Upper lobe of left lung (tissue), 6 donors: ENCODE results near the gene PDE7B. TPM values are rescaled to one million over a fixed set of nuclear protein-coding genes. Genes with fewer than 3 reads are reported as not detected.

Source experiments
- ATAC-seq, 2 donors: fragments of 200-7000 bp; cut with Tn5 transposase; one replicate each; pipeline ENCODE4 v1.9.1; 2022; ENCODE audit warnings: mild to moderate bottlenecking in 2 of 2, moderate library complexity in 2 of 2; ENCODE audit not compliant: low FRiP score in 2 of 2
- DNase-seq, 2 donors: peaks; one replicate each; pipeline ENCODE4 v3.0.0-alpha.2; 2019 to 2020
- H3K27ac ChIP-seq, 4 donors: fragments of 200-600 bp; sonication (generic); one replicate each; pipeline ENCODE4 v1.5.1; 2016 to 2019
- H3K27me3 ChIP-seq, 4 donors: fragments of 200-600 bp; sonication (generic); one replicate each; pipeline ENCODE4 v1.5.1; 2017 to 2019
- H3K36me3 ChIP-seq, 4 donors: fragments of 200-600 bp; sonication (generic); one replicate each; pipeline ENCODE4 v1.5.1; 2016 to 2019
- H3K4me1 ChIP-seq, 4 donors: fragments of 200-600 bp; sonication (generic); one replicate each; pipeline ENCODE4 v1.5.1; 2018 to 2019
- H3K4me3 ChIP-seq, 4 donors: fragments of 200-600 bp; sonication (generic); one replicate each; pipeline ENCODE4 v1.5.1; 2017 to 2019; ENCODE audit warnings: mild to moderate bottlenecking in 2 of 4, moderate library complexity in 1 of 4
- H3K9me3 ChIP-seq, 4 donors: fragments of 200-600 bp; sonication (generic); one replicate each; pipeline ENCODE4 v1.5.1; 2018 to 2019
- CTCF ChIP-seq, 6 experiments: fragments of 450-650 bp in 4 of 6; fragments of 200-600 bp in 2 of 6; sonication (generic) in 2 of 6; IDR thresholded peaks; one replicate each; pipeline ENCODE4 v1.5.1; 2016 to 2019; ENCODE audit warnings: antibody characterized with exemption in 6 of 6
- EP300 ChIP-seq, 4 donors: sonication (generic); formaldehyde crosslinking; IDR thresholded peaks; one replicate each; pipeline ENCODE4 v1.5.1; 2017; ENCODE audit warnings: antibody characterized with exemption in 4 of 4, control low read depth in 2 of 4
- POLR2A ChIP-seq, 4 donors: fragments of 450-650 bp; IDR thresholded peaks; one replicate each; pipeline ENCODE4 v1.5.1; 2016 to 2017; ENCODE audit warnings: antibody characterized with exemption in 4 of 4, mild to moderate bottlenecking in 2 of 4
- POLR2AphosphoS5 ChIP-seq, 2 donors: sonication (generic); formaldehyde crosslinking; IDR thresholded peaks; one replicate each; pipeline ENCODE4 v1.5.1; 2017; ENCODE audit warnings: antibody characterized with exemption in 2 of 2
- WGBS, 2 donors: methylation state at CpG; one replicate each; pipeline ENCODE4 v1.1.5; 2017 to 2018; 5-methylcytosine and 5-hydroxymethylcytosine counted together
- total RNA-seq, 6 donors: library from RNA; depleted of rRNA in 4 of 6; stranded (reverse); fragments of >200 nt in 4 of 6; gene quantifications; one replicate each; pipeline versions ENCODE4 v1.1.0 to v1.2.1, GENCODE V29; 2016 to 2021
- donor health status: DM: no; HTN: no; CAD: no; lungs with moderate emphysema.
- donor health status: DM: no; HTN: yes; CAD: no; lungs with severe emphysema.

The PDE7B gene
- total RNA-seq, 6 donors from 2014 or later: 1.0 to 4.4 (median 2.6) TPM

GRCh38 chr6:135944120-135944519, 92.6 kb downstream of the PDE7B start:
- Histone ChIP-seq H3K4me1 (no peaks in the 10 kb centered on the region), H3K27me3 (no peaks in the 10 kb centered on the region), H3K36me3 (no peaks in the 10 kb centered on the region), H3K27ac (no peak overlapping the region), H3K9me3 (no peaks in the 10 kb centered on the region), H3K4me3 (no peak overlapping the region)
- ATAC-seq: no peak
- no peak for TF ChIP-seq CTCF (IDR thresholded peaks at IDR 0.05)
- no peak for TF ChIP-seq POLR2A (IDR thresholded peaks at IDR 0.05)
- TF ChIP-seq POLR2AphosphoS5 (IDR thresholded peaks at IDR 0.05): no peak
- no peak for TF ChIP-seq EP300 (IDR thresholded peaks at IDR 0.05)
- WGBS, 2 donors: 80 to 93% methylated on average over 6 of the region's 6 CpGs
- no peak for DNase-seq

GRCh38 chr6:135946674-135947073, 95.2 kb downstream of the PDE7B start:
- 65 to 78% methylated on average over 3 of the region's 3 CpGs for WGBS, 2 donors
- Histone ChIP-seq H3K9me3 (no peaks in the 10 kb centered on the region), H3K27ac (no peak overlapping the region), H3K27me3 (no peaks in the 10 kb centered on the region), H3K4me1 (no peaks in the 10 kb centered on the region), H3K4me3 (no peak overlapping the region), H3K36me3 (no peaks in the 10 kb centered on the region)
- ATAC-seq (no peak), DNase-seq (no peak)
- TF ChIP-seq EP300 (IDR thresholded peaks at IDR 0.05) (no peak), CTCF (IDR thresholded peaks at IDR 0.05) (no peak), POLR2AphosphoS5 (IDR thresholded peaks at IDR 0.05) (no peak), POLR2A (IDR thresholded peaks at IDR 0.05) (no peak)

GRCh38 chr6:135950669-135951068, 99.2 kb downstream of the PDE7B start:
- no peaks in the 10 kb centered on the region for H3K4me1 ChIP-seq
- TF ChIP-seq CTCF (IDR thresholded peaks at IDR 0.05) (no peak), POLR2A (IDR thresholded peaks at IDR 0.05) (no peak), POLR2AphosphoS5 (IDR thresholded peaks at IDR 0.05) (no peak), EP300 (IDR thresholded peaks at IDR 0.05) (no peak)
- ATAC-seq (no peak), DNase-seq (no peak)
- H3K27ac ChIP-seq: no peak overlapping the region
- no peak overlapping the region for H3K4me3 ChIP-seq
- no peaks in the 10 kb centered on the region for H3K36me3 ChIP-seq
- 82 to 83% methylated on average over 7 of the region's 7 CpGs for WGBS, 2 donors
- no peaks in the 10 kb centered on the region for H3K9me3 ChIP-seq
- H3K27me3 ChIP-seq: no peaks in the 10 kb centered on the region

- no peak for DNase-seq
- 80 to 93% methylated on average over 1 of the region's 1 CpG for WGBS, 2 donors
- no peaks in the 10 kb centered on the region for H3K27me3 ChIP-seq
Measured at GRCh38 chr6:135951169-135951568, 99.7 kb downstream of the PDE7B start.

More at GRCh38 chr6:135951169-135951568, 99.7 kb downstream of the PDE7B start:
- no peaks in the 10 kb centered on the region for H3K36me3 ChIP-seq
- no peak overlapping the region for H3K4me3 ChIP-seq
- no peak for ATAC-seq
- no peaks in the 10 kb centered on the region for H3K9me3 ChIP-seq
- H3K4me1 ChIP-seq: no peaks in the 10 kb centered on the region
- TF ChIP-seq POLR2AphosphoS5 (IDR thresholded peaks at IDR 0.05) (no peak), EP300 (IDR thresholded peaks at IDR 0.05) (no peak), CTCF (IDR thresholded peaks at IDR 0.05) (no peak), POLR2A (IDR thresholded peaks at IDR 0.05) (no peak)
- no peak overlapping the region for H3K27ac ChIP-seq
